ACC112 (cell line): ENCODE results near the gene MFGE8.

Experiments
- H2AFZ ChIP-seq: fragments of 200-600 bp; sonication (generic); one replicate; pipeline ENCODE4 v1.6.0; 2017; ENCODE audit warnings: antibody characterized with exemption, low read length; ENCODE audit not compliant: unreplicated experiment
- H3K27ac ChIP-seq: fragments of 200-600 bp; sonication (generic); 2 replicates; pipeline ENCODE4 v1.5.1; 2014; ENCODE audit warnings: low read depth, mild to moderate bottlenecking, antibody characterized with exemption, low read length, moderate library complexity
- H3K27me3 ChIP-seq: fragments of 200-600 bp; sonication (generic); 2 replicates; pipeline ENCODE4 v1.6.1; 2014; ENCODE audit warnings: mild to moderate bottlenecking, antibody characterized with exemption, low read length, moderate library complexity, mixed read lengths; ENCODE audit not compliant: insufficient read depth
- H3K36me3 ChIP-seq: fragments of 200-600 bp; sonication (generic); 2 replicates; pipeline ENCODE4 v1.6.1; 2016; ENCODE audit warnings: mild to moderate bottlenecking, antibody characterized with exemption, low read length, moderate library complexity, mixed read lengths; ENCODE audit not compliant: insufficient read depth
- H3K4me1 ChIP-seq: fragments of 200-600 bp; sonication (generic); one replicate; pipeline ENCODE4 v1.6.1; 2016; ENCODE audit warnings: low read length, mixed read lengths; ENCODE audit not compliant: insufficient read depth, unreplicated experiment, control insufficient read depth
- H3K4me3 ChIP-seq: fragments of 200-600 bp; sonication (generic); 2 replicates; pipeline ENCODE4 v1.5.1; 2014; ENCODE audit warnings: mild to moderate bottlenecking, low read depth, low read length
- H3K79me2 ChIP-seq: fragments of 200-600 bp; sonication (generic); one replicate; pipeline ENCODE4 v1.6.0; 2016; ENCODE audit warnings: low read length; ENCODE audit not compliant: control insufficient read depth, unreplicated experiment, insufficient read depth

The MFGE8 gene

GRCh38 chr15:88899251-88899650 is 13.9 kb downstream of the MFGE8 start:
- Histone ChIP-seq H3K27ac (no peak overlapping the region), H3K4me3 (no peak overlapping the region), H3K4me1 (peaks cover 19% of the 10 kb centered on the region), H3K27me3 (peaks cover 4% of the 10 kb centered on the region; the same call in 1 of the 2 replicates), H2AFZ (no peak overlapping the region), H3K36me3 (no peaks in the 10 kb centered on the region), H3K79me2 (no peaks in the 10 kb centered on the region)

- H3K4me3 ChIP-seq: no peak overlapping the region
- H3K79me2 ChIP-seq: no peaks in the 10 kb centered on the region
- no peaks in the 10 kb centered on the region for H3K36me3 ChIP-seq
- peaks cover 4% of the 10 kb centered on the region; the same call in 1 of the 2 replicates for H3K27me3 ChIP-seq
- H3K27ac ChIP-seq: no peak overlapping the region
- H2AFZ ChIP-seq: no peak overlapping the region
- H3K4me1 ChIP-seq: peaks cover 19% of the 10 kb centered on the region
Observed at GRCh38 chr15:88898736-88899135, 14.4 kb downstream of the MFGE8 start.

- Histone ChIP-seq H3K27ac (no peak overlapping the region), H3K36me3 (no peaks in the 10 kb centered on the region), H2AFZ (no peak overlapping the region), H3K4me3 (no peak overlapping the region), H3K27me3 (peaks cover 4% of the 10 kb centered on the region; the same call in 1 of the 2 replicates), H3K4me1 (peaks cover 19% of the 10 kb centered on the region), H3K79me2 (no peaks in the 10 kb centered on the region)
Observed at GRCh38 chr15:88897456-88898194, 15.6 kb downstream of the MFGE8 start.

GRCh38 chr15:88897142-88897455 is 16.1 kb downstream of the MFGE8 start:
- no peaks in the 10 kb centered on the region for H3K79me2 ChIP-seq
- H2AFZ ChIP-seq: no peak overlapping the region
- no peaks in the 10 kb centered on the region for H3K36me3 ChIP-seq
- peaks cover 19% of the 10 kb centered on the region for H3K4me1 ChIP-seq
- no peak overlapping the region for H3K27ac ChIP-seq
- no peak overlapping the region for H3K4me3 ChIP-seq
- peaks cover 4% of the 10 kb centered on the region; the same call in 1 of the 2 replicates for H3K27me3 ChIP-seq

GRCh38 chr15:88896333-88897033 is 16.7 kb downstream of the MFGE8 start:
- Histone ChIP-seq H3K79me2 (no peaks in the 10 kb centered on the region), H3K27me3 (peaks cover 4% of the 10 kb centered on the region; the same call in 1 of the 2 replicates), H3K4me1 (peaks cover 19% of the 10 kb centered on the region), H3K27ac (no peak overlapping the region), H3K4me3 (no peak overlapping the region), H2AFZ (no peak overlapping the region), H3K36me3 (no peaks in the 10 kb centered on the region)

GRCh38 chr15:88894819-88895767 is 18.1 kb downstream of the MFGE8 start, which contains the start of gene HAPLN3:
Gene HAPLN3 (minus strand): TSS chr15:88895544. CDS start chr15:88887298, 8,246 bp downstream.
- peak within 1 kb of the TSS; percentile 79 for H3K4me3 ChIP-seq
- H3K79me2 ChIP-seq: no peaks in the 10 kb centered on the region
- H3K27me3 ChIP-seq: peaks cover 4% of the 10 kb centered on the region; the same call in 1 of the 2 replicates
- peak within 1 kb of the TSS; percentile 36 for H2AFZ ChIP-seq
- H3K4me1 ChIP-seq: peaks cover 8% of the 10 kb centered on the region
- no peaks in the 10 kb centered on the region for H3K36me3 ChIP-seq
- no peak within 1 kb of the TSS for H3K27ac ChIP-seq

GRCh38 chr15:88894348-88894818 is 18.8 kb downstream of the MFGE8 start:
- Histone ChIP-seq H3K4me3 (peak overlapping the region; percentile 79), H3K27me3 (peaks cover 4% of the 10 kb centered on the region; the same call in 1 of the 2 replicates), H3K36me3 (no peaks in the 10 kb centered on the region), H3K27ac (no peak overlapping the region), H3K79me2 (no peaks in the 10 kb centered on the region), H2AFZ (no peak overlapping the region), H3K4me1 (peaks cover 8% of the 10 kb centered on the region)

- Histone ChIP-seq H3K36me3 (no peaks in the 10 kb centered on the region), H3K27me3 (peaks cover 4% of the 10 kb centered on the region; the same call in 1 of the 2 replicates), H3K4me3 (no peak overlapping the region), H3K4me1 (no peaks in the 10 kb centered on the region), H3K27ac (no peak overlapping the region), H2AFZ (no peak overlapping the region), H3K79me2 (no peaks in the 10 kb centered on the region)
Observed at GRCh38 chr15:88891540-88892254, 21.5 kb downstream of the MFGE8 start.

GRCh38 chr15:88890495-88890894 is 22.7 kb downstream of the MFGE8 start:
- peaks cover 4% of the 10 kb centered on the region; the same call in 1 of the 2 replicates for H3K27me3 ChIP-seq
- no peak overlapping the region for H3K27ac ChIP-seq
- H3K79me2 ChIP-seq: no peaks in the 10 kb centered on the region
- no peaks in the 10 kb centered on the region for H3K36me3 ChIP-seq
- no peak overlapping the region for H3K4me3 ChIP-seq
- no peaks in the 10 kb centered on the region for H3K4me1 ChIP-seq
- no peak overlapping the region for H2AFZ ChIP-seq

- Histone ChIP-seq H3K4me3 (no peak overlapping the region), H3K27me3 (no peaks in the 10 kb centered on the region), H3K36me3 (no peaks in the 10 kb centered on the region), H3K4me1 (no peaks in the 10 kb centered on the region), H3K79me2 (no peaks in the 10 kb centered on the region), H3K27ac (no peak overlapping the region), H2AFZ (no peak overlapping the region)
Observed at GRCh38 chr15:88888719-88889118, 24.5 kb downstream of the MFGE8 start.
